22Rv1 (cell line): Measurements from ENCODE around the gene SZT2.

Experiments
- ZFX ChIP-seq: fragments of 450-650 bp; IDR thresholded peaks from 2 replicates; pipeline ENCODE4 v1.6.1; 2017; ENCODE audit warnings: antibody characterized with exemption, borderline replicate concordance
- TF ChIP-seq, protein P1 (sequence below): fragments of 450-650 bp; IDR thresholded peaks from 2 replicates; pipeline ENCODE4 v1.5.1; 2017; ENCODE audit warnings: mild to moderate bottlenecking

DNA sequence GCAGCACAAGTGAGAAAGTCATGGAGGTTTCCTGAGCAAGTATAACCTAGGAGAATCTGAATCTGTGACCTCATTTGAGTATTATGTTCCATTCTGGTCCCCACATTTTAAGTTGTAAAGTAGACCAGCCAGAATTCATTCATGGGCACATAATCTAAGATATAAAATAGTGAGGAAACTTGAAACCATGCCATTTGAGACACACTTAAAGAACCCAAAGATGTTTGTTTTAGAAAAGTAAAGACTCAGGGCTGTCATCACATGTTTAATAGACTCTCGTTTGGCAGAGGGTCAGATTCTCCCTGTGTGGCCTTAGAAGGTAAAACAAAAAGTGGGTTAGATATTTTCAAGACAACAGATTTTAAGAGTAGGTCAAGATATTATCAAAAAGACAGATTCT, 6.4 kb downstream of the SZT2 start:
- TF ChIP-seq, protein P1, sequence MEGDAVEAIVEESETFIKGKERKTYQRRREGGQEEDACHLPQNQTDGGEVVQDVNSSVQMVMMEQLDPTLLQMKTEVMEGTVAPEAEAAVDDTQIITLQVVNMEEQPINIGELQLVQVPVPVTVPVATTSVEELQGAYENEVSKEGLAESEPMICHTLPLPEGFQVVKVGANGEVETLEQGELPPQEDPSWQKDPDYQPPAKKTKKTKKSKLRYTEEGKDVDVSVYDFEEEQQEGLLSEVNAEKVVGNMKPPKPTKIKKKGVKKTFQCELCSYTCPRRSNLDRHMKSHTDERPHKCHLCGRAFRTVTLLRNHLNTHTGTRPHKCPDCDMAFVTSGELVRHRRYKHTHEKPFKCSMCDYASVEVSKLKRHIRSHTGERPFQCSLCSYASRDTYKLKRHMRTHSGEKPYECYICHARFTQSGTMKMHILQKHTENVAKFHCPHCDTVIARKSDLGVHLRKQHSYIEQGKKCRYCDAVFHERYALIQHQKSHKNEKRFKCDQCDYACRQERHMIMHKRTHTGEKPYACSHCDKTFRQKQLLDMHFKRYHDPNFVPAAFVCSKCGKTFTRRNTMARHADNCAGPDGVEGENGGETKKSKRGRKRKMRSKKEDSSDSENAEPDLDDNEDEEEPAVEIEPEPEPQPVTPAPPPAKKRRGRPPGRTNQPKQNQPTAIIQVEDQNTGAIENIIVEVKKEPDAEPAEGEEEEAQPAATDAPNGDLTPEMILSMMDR, result no peak
- TF ChIP-seq ZFX, result no peak
